Skin epidermis (tissue), 12 donors: ENCODE data around the gene KBTBD7.

Experiments used
- H3K27ac ChIP-seq, 21 experiments: fragments of 200-600 bp; sonication (generic) in 11 of 21; one replicate each; pipeline ENCODE4 v1.5.0; 2020; ENCODE audit warnings: mild to moderate bottlenecking in 3 of 21, inconsistent platforms in 2 of 21, moderate library complexity in 2 of 21
- H3K4me3 ChIP-seq, 7 experiments: fragments of 200-600 bp; sonication (generic) in 2 of 7; one replicate each; pipeline ENCODE4 v1.5.0; 2020; ENCODE audit warnings: inconsistent platforms in 2 of 7, mild to moderate bottlenecking in 2 of 7, moderate library complexity in 1 of 7

KBTBD7 gene

GRCh38 chr13:41145136-41145908, 49.0 kb downstream of the KBTBD7 start:
- H3K4me3 ChIP-seq: no peak overlapping the region
- no peak overlapping the region for H3K27ac ChIP-seq

GRCh38 chr13:41144576-41144975, 49.8 kb downstream of the KBTBD7 start:
- H3K4me3 ChIP-seq: no peak overlapping the region
- no peak overlapping the region for H3K27ac ChIP-seq
